NB4 (cell line): ENCODE measurements around the gene TSSC4.
"Not testable (repeated sequence)": the region's sequence is repeated elsewhere in the genome, so short reads cannot be mapped to it uniquely, and the experiment has no call there.

Experiments used
- DNase-seq: peaks from one replicate; pipeline ENCODE4 v3.0.0; 2010; ENCODE audit warnings: low read depth
- H3K4me3 ChIP-seq: one replicate; pipeline ENCODE4 v1.5.1; 2011; ENCODE audit warnings: mild to moderate bottlenecking, low read depth, low read length, moderate library complexity
- MAX ChIP-seq: IDR thresholded peaks from 2 replicates; pipeline ENCODE4 v1.6.1; 2011; ENCODE audit warnings: low read depth, low read length
- MYC ChIP-seq: IDR thresholded peaks from 2 replicates; pipeline ENCODE4 v1.6.1; 2011; ENCODE audit warnings: low read depth, low read length
- POLR2A ChIP-seq: IDR thresholded peaks from 2 replicates; pipeline ENCODE4 v1.6.1; 2011; ENCODE audit warnings: mild to moderate bottlenecking; ENCODE audit not compliant: insufficient read length; ENCODE audit errors: extremely low read depth
- TF ChIP-seq, protein P1 (sequence below): IDR thresholded peaks from one replicate; pipeline ENCODE4 v1.5.1; 2012; ENCODE audit warnings: low read depth, low read length

Gene TSSC4

DNA sequence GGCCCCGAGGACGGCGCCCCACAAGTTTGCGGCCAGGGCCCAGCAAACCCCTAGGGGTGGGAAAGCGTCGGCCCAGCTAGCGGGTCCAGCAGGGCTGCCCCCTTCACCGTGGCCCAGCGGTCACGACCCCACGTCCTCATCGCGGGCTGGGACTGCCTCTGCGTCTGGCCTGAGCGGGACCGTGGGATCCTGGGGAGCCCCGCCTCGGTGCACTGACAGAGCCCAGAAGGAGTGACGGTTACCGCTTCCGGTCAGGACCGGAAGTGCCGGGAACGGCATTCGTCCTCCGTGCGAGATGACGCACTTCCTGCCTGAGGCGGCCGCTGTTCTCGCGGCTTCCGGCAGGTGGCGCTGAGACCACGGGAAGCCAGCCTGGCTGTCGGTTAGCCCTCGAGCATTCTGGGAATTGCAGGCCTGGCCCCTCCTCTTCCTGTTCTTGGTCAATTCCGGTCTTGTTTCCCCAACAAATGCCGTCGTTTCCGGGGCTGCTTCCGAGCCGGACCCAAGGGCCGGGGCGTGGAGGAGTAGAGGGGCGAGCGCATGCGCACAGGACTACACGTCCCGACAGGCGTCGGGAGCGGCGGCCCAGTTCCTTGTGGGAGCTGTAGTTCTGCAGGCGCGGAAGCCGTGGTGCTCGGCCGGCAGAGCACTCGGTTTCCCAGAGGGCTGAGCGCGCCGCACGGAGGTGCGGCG lies at the start of gene TSSC4:
Gene TSSC4, plus strand, starts transcription at position 682 of the 693 bp plus-strand sequence. CDS start 1,884 bp downstream, outside the sequence.
- peak; percentile 100 for DNase-seq
- H3K4me3 ChIP-seq, result peak within 1 kb of the TSS; percentile 99
- TF ChIP-seq, protein P1, sequence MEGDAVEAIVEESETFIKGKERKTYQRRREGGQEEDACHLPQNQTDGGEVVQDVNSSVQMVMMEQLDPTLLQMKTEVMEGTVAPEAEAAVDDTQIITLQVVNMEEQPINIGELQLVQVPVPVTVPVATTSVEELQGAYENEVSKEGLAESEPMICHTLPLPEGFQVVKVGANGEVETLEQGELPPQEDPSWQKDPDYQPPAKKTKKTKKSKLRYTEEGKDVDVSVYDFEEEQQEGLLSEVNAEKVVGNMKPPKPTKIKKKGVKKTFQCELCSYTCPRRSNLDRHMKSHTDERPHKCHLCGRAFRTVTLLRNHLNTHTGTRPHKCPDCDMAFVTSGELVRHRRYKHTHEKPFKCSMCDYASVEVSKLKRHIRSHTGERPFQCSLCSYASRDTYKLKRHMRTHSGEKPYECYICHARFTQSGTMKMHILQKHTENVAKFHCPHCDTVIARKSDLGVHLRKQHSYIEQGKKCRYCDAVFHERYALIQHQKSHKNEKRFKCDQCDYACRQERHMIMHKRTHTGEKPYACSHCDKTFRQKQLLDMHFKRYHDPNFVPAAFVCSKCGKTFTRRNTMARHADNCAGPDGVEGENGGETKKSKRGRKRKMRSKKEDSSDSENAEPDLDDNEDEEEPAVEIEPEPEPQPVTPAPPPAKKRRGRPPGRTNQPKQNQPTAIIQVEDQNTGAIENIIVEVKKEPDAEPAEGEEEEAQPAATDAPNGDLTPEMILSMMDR, result peak; percentile 84
- peak; percentile 71 for TF ChIP-seq MYC
- peak; percentile 63 for TF ChIP-seq POLR2A
- TF ChIP-seq MAX, result peak; percentile 64; the same call in 1 of the 2 replicates

GRCh38 chr11:2351701-2352100 lies 48.8 kb upstream of the TSSC4 start:
- no peak for DNase-seq
- TF ChIP-seq POLR2A (no peak), MYC (no peak), MAX (no peak)
- TF ChIP-seq, protein P1, result no peak
- H3K4me3 ChIP-seq, result no peak overlapping the region

- no peak overlapping the region for H3K4me3 ChIP-seq
- TF ChIP-seq POLR2A, result no peak
- no peak for DNase-seq
Observed at GRCh38 chr11:2352420-2352819, 48.1 kb upstream of the TSSC4 start.

DNA sequence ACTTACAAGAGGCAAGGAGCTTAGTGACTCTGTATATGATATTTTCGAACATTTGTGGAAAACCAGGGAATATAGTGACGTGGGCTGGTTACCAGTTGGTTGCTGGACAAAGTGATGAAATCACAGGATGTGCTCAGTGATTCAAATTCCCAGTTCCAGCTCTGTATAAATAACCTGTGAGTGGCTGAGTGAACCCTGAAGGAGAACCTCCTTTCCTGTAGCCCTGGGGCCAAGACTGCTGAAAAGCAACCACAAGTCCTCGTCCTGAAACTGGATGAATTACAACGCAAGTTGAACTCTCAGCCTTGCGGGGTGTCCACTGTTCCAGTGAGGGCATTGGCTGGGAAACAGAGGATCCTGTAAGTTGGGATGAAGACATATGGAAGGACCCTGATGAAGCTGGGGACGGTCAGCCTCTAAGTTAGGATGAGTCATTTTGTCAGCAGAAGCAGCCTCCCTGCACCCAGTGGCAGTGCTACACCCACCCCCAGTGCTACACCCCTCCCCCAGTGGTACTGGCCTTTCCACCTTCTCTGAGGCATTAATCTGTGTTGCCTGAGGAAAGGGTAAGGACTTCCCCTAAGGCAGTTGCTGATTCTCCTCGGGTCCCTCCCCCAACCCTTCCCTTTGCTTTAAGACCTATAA lies 45.4 kb upstream of the TSSC4 start:
- no peak overlapping the region for H3K4me3 ChIP-seq
- no peak for DNase-seq
- no peak for TF ChIP-seq MAX
- TF ChIP-seq, protein P1, result no peak
- no peak for TF ChIP-seq MYC
- TF ChIP-seq POLR2A, result no peak

DNA sequence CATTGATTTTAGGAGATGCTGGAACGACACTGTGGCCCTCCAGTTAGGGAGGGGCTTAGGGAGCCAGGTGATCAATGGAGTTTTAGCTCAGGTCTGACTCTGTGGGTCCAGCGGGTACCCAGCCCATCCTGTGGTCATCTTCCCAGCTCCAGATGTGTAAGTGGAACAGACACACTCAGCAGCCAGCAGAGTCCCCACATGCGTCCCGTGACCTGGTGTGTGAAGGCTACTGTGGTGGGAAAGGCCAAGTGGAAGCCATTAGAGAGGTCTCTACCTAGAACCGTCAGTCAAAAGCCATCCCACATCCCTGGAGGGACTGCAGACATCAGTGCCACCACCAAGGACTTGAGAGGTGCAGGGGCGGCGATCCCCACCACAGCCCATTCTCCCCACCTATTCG lies 43.3 kb upstream of the TSSC4 start:
- no peak for DNase-seq
- no peak overlapping the region for H3K4me3 ChIP-seq
- TF ChIP-seq MYC (no peak), MAX (no peak), POLR2A (no peak)
- TF ChIP-seq, protein P1, result no peak

DNA sequence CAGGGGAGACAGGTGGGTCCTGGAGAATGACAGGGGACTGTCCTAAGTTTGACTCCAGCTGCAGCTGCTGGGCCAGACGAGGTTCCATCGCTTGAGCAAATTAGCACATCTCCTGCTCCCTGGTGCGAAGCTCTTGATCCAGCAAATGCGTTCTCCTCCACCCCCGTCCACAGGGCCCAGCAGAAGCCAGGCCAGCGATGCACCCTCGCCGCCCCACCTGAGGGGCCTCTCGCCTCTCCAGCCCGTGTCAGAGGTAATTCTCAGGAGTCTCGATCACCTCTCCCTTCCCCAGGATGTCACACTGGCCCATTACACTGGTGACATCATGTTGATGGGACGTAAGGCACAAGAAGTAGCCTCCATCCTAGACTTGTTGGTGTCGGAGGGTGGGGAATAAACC lies 42.9 kb upstream of the TSSC4 start:
- not testable (repeated sequence) for DNase-seq, H3K4me3 ChIP-seq
